ENCODE measurements around the gene CSNK2A3.

- no peak for TF ChIP-seq CTCF (IDR thresholded peaks at IDR 0.05; ENCODE audit: borderline replicate concordance, extremely low read depth, low read length, poor library complexity, severe bottlenecking)
- TF ChIP-seq EZH2 (IDR thresholded peaks at IDR 0.05; ENCODE audit: borderline replicate concordance, low read depth, low read length, severe bottlenecking) = no peak
Observed at GRCh38 chr11:11378184-11378940, 25.3 kb upstream of the CSNK2A3 start.

All from DND-41 (cell line).